SJCRH30 (cell line): ENCODE data around the gene ACTBL2. TPM values are rescaled to one million over a fixed set of nuclear protein-coding genes. Genes with fewer than 3 reads are reported as not detected.
A peak's percentile ranks its signal among the peaks of the same experiment; 100 is the strongest.
"Not testable (repeated sequence)": the region's sequence is repeated elsewhere in the genome, so short reads cannot be mapped to it uniquely, and the experiment has no call there.

Source experiments
- DNase-seq, 2 experiments: peaks; one replicate each; pipeline ENCODE4 v3.0.0-alpha.2; 2015 to 2020
- H3K27ac ChIP-seq: fragments of 250-450 bp; sonication (Bioruptor Pico); 2 replicates; pipeline ENCODE4 v1.5.1; 2020; ENCODE audit warnings: mild to moderate bottlenecking, moderate library complexity
- H3K27me3 ChIP-seq: fragments of 250-450 bp; sonication (Bioruptor Pico); 2 replicates; pipeline ENCODE4 v1.5.1; 2020; ENCODE audit warnings: mild to moderate bottlenecking, moderate library complexity
- H3K36me3 ChIP-seq: fragments of 250-450 bp; sonication (Bioruptor Pico); 2 replicates; pipeline ENCODE4 v1.5.1; 2020; ENCODE audit warnings: mild to moderate bottlenecking, moderate library complexity
- H3K4me1 ChIP-seq: fragments of 250-450 bp; sonication (Bioruptor Pico); 2 replicates; pipeline ENCODE4 v1.5.1; 2020; ENCODE audit warnings: mild to moderate bottlenecking, moderate library complexity
- H3K4me3 ChIP-seq: fragments of 250-450 bp; sonication (Bioruptor Pico); 2 replicates; pipeline ENCODE4 v1.5.1; 2020; ENCODE audit warnings: mild to moderate bottlenecking, moderate library complexity
- H3K9me3 ChIP-seq: fragments of 250-450 bp; sonication (Bioruptor Pico); replicated peaks from 2 replicates; pipeline ENCODE4 v1.5.1; 2020; ENCODE audit warnings: mild to moderate bottlenecking, moderate library complexity
- total RNA-seq: library from RNA; depleted of rRNA; stranded (reverse); fragments of >200 nt; shearing (Covaris generic); gene quantifications from 2 replicates; pipeline ENCODE4 v1.2.3, GENCODE V29; 2014; rRNA removed

The ACTBL2 gene
- total RNA-seq, result 0.05 TPM in 1 of 2 replicates, not detected in the other

GRCh38 chr5:57482671-57483106 lies at the start of gene ACTBL2:
Gene ACTBL2, minus strand, starts transcription at chr5:57482811. Its CDS starts 104 bp downstream, at chr5:57482707.
- H3K27ac ChIP-seq, result no peak within 1 kb of the TSS
- peaks cover 3% of the 10 kb centered on the region for H3K4me1 ChIP-seq
- H3K4me3 ChIP-seq, result no peak within 1 kb of the TSS
- DNase-seq, result no peak
- no peaks in the 10 kb centered on the region; the same call in 1 of the 2 replicates for H3K27me3 ChIP-seq
- H3K36me3 ChIP-seq, result no peaks in the 10 kb centered on the region
- H3K9me3 ChIP-seq, result no peaks in the 10 kb centered on the region

DNA sequence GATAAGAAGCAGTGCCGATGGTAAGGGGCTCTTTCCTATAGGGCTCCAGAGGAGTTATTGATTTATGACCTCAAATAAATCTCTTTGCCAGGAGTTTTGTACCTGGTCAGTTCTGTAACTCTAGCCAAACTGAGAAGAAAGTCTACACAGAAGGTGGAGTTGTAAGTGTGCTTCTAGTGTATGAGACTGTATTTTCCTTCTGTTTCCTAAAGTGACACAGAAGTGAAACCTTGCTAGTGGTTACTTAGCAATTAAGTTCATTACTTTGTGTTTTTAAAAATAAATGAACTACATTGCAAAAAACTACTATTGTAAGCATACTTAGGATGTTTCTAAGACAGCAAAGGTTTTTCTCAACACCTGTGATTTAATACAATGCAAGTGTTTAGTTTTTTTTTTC lies 48.7 kb upstream of the ACTBL2 start:
- Histone ChIP-seq H3K4me3 (no peak overlapping the region), H3K27ac (no peak overlapping the region), H3K4me1 (peaks cover 11% of the 10 kb centered on the region), H3K36me3 (no peaks in the 10 kb centered on the region), H3K9me3 (no peaks in the 10 kb centered on the region), H3K27me3 (no peaks in the 10 kb centered on the region)
- no peak for DNase-seq

DNA sequence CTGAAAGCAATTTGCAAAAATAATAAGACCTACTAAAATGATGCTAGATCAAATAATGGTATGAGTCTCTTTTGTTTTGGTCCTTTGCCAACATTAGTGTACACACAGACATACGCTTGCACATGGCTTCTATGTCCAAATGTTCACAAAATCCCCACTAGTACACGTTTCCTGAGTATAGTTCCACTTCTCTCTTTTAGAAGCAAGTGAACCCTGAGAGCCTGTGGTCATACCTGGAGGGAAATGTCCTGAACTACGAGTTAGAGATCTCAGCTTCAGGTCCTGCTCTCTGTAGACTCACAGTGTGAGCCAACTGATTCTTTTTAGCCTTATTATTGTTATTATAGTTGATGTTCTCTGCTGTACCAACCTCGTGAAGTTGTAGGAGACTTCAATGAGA lies 47.3 kb upstream of the ACTBL2 start:
- H3K36me3 ChIP-seq, result no peaks in the 10 kb centered on the region

GRCh38 chr5:57527870-57528269 lies 45.3 kb upstream of the ACTBL2 start:
- H3K4me3 ChIP-seq, result no peak overlapping the region
- DNase-seq, result no peak
- no peaks in the 10 kb centered on the region for H3K36me3 ChIP-seq

More for the DNA sequence above, 47.3 kb upstream of the ACTBL2 start:
- H3K4me1 ChIP-seq, result peaks cover 15% of the 10 kb centered on the region
- no peak overlapping the region for H3K27ac ChIP-seq
- no peaks in the 10 kb centered on the region for H3K27me3 ChIP-seq
- H3K9me3 ChIP-seq, result no peaks in the 10 kb centered on the region
- DNase-seq, result no peak
- no peak overlapping the region for H3K4me3 ChIP-seq

GRCh38 chr5:57524348-57525060 lies 41.9 kb upstream of the ACTBL2 start:
- peaks cover 9% of the 10 kb centered on the region for H3K4me1 ChIP-seq
- no peaks in the 10 kb centered on the region for H3K36me3 ChIP-seq
- H3K27ac ChIP-seq, result no peak overlapping the region
- H3K9me3 ChIP-seq, result no peaks in the 10 kb centered on the region
- DNase-seq, result peak in 1 of 2 experiments; percentile 36
- H3K27me3 ChIP-seq, result no peaks in the 10 kb centered on the region
- H3K4me3 ChIP-seq, result no peak overlapping the region

More at GRCh38 chr5:57527870-57528269, 45.3 kb upstream of the ACTBL2 start:
- Histone ChIP-seq H3K27ac (no peak overlapping the region), H3K27me3 (no peaks in the 10 kb centered on the region), H3K4me1 (peaks cover 13% of the 10 kb centered on the region), H3K9me3 (no peaks in the 10 kb centered on the region)

DNA sequence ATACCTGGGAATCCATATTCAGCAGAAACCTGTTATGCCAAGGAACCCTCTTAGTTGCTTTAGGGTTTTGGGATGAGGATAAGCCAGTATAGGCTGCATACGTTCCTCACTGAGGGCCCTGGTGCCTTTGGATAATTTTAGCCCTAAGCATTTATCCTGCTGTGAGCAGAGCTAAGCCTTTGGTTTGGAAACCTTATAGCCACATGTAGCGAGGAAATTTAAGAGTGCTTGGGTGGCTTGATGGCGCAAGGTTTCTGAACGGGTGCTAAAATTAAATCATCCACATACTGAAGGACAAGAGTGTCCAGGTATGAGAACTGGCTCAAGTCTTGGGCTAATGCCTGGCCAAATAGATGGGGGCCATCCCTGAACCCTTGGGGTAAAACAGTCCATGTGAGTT lies 39.9 kb upstream of the ACTBL2 start:
- not testable (repeated sequence) for H3K4me1 ChIP-seq, DNase-seq, H3K27ac ChIP-seq, H3K27me3 ChIP-seq, H3K4me3 ChIP-seq, H3K36me3 ChIP-seq, H3K9me3 ChIP-seq

GRCh38 chr5:57518415-57518814 lies 35.8 kb upstream of the ACTBL2 start:
- not testable (repeated sequence) for H3K9me3 ChIP-seq, H3K27me3 ChIP-seq, DNase-seq, H3K4me3 ChIP-seq, H3K4me1 ChIP-seq, H3K27ac ChIP-seq, H3K36me3 ChIP-seq

GRCh38 chr5:57517250-57517649 lies 34.6 kb upstream of the ACTBL2 start:
- Histone ChIP-seq H3K4me3 (no peak overlapping the region), H3K27me3 (0 out of 2 replicates have a peak, but pooled peaks cover 3% of the 10 kb centered on the region), H3K4me1 (no peaks in the 10 kb centered on the region), H3K9me3 (no peaks in the 10 kb centered on the region; the same call in 1 of the 2 replicates), H3K36me3 (no peaks in the 10 kb centered on the region), H3K27ac (no peak overlapping the region)
- DNase-seq, result no peak

DNA sequence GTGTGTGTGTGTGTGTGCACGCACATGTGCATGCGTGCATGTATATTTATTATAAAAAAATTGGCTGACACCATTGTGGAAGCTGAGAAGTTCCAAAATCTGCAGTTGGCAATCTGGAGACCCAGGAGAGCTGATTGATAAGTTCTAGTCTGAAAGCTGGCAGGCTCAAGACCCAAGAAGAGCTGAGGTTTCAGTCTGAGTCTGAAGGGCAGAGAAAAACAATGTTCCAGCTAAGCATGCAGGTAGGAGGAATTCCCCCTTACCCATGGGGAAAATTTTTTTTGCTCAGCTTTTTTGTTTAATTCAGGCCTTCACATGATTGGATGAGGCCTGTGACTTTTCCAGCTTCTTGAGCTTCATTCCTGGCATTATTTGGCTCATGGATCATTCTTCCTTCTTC lies 31.2 kb upstream of the ACTBL2 start:
- no peak overlapping the region for H3K27ac ChIP-seq
- no peaks in the 10 kb centered on the region for H3K9me3 ChIP-seq
- no peak overlapping the region for H3K4me3 ChIP-seq
- DNase-seq, result no peak
- 0 out of 2 replicates have a peak, but pooled peaks cover 3% of the 10 kb centered on the region for H3K27me3 ChIP-seq
- H3K36me3 ChIP-seq, result no peaks in the 10 kb centered on the region
- H3K4me1 ChIP-seq, result no peaks in the 10 kb centered on the region

GRCh38 chr5:57511321-57511720 lies 28.7 kb upstream of the ACTBL2 start:
- H3K4me3 ChIP-seq, result no peak overlapping the region
- H3K9me3 ChIP-seq, result no peaks in the 10 kb centered on the region
- H3K4me1 ChIP-seq, result no peaks in the 10 kb centered on the region
- H3K27me3 ChIP-seq, result 0 out of 2 replicates have a peak, but pooled peaks cover 3% of the 10 kb centered on the region
- DNase-seq, result no peak
- no peak overlapping the region for H3K27ac ChIP-seq
- H3K36me3 ChIP-seq, result no peaks in the 10 kb centered on the region

GRCh38 chr5:57509501-57510260 lies 27.1 kb upstream of the ACTBL2 start:
- no peak overlapping the region for H3K4me3 ChIP-seq
- no peaks in the 10 kb centered on the region for H3K9me3 ChIP-seq
- no peak overlapping the region for H3K27ac ChIP-seq
- DNase-seq, result no peak
- 0 out of 2 replicates have a peak, but pooled peaks cover 3% of the 10 kb centered on the region for H3K27me3 ChIP-seq
- no peaks in the 10 kb centered on the region for H3K36me3 ChIP-seq
- no peaks in the 10 kb centered on the region for H3K4me1 ChIP-seq

GRCh38 chr5:57508211-57508610 lies 25.6 kb upstream of the ACTBL2 start:
- Histone ChIP-seq H3K27me3 (no peaks in the 10 kb centered on the region), H3K4me1 (peaks cover 9% of the 10 kb centered on the region), H3K4me3 (no peak overlapping the region), H3K27ac (no peak overlapping the region), H3K9me3 (no peaks in the 10 kb centered on the region), H3K36me3 (no peaks in the 10 kb centered on the region)
- DNase-seq, result no peak

DNA sequence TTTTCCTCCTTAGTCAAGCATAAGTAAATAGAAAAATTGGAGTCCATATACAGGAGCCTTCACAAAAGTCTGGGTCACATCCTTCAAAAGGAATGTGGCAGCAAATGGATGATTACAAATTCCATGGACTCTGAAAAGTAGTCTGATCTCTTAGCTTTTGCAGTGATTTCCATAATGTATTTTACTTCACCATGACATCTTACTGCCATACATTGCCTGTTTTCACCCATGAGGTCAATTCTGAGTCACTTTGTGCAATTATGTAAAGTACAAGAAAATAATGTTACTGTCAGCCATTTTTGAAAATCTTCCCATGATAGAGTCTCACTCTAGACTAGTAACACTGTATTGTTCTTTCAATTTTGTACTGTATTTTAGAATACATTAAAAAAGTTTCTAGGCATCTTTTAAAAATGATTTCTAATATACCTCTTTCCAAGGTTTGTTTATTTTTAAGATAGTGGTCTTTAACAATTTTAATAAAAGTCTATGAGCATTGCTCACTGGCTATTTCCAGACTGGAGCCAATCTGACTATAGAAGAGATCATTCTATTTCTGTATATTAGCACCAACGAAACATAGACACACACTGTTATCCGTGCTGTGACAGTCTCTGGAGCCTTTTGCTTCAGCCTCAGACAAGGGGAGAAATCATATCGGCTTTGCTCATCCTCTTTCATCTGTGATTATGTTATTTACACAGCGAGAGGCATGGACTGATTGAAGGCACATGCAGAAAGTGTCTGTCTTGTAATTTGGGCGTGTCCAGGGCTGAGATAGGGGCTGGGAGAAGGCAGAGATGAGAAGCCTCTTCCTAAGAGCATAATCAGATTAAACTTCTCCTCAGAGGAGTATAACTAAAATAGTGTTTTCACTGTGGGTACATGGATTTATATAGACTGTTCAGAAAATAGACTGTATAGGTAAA lies 22.9 kb upstream of the ACTBL2 start:
- Histone ChIP-seq H3K4me3 (no peak overlapping the region), H3K36me3 (no peaks in the 10 kb centered on the region), H3K27me3 (no peaks in the 10 kb centered on the region), H3K4me1 (peaks cover 15% of the 10 kb centered on the region), H3K9me3 (no peaks in the 10 kb centered on the region), H3K27ac (no peak overlapping the region)
- DNase-seq, result no peak

DNA sequence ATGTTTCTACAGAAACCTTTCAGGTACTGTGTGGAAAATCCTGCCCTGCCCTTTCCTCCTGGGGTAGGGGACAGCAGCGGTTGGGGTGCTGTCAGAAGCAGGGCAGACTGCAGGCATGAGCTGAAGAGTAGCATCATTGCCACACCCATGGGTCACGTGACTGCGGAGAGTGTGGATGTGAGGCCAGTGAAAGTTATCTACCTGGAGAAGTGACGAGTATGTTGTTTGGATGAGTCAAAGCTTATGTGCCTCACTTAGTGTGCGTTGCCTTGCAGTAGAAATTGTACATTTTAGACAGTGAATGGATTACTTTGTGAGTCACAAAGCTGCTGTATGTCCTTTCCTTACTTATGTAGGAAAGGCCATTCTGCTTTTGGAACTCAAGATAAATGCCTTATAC lies 21.7 kb upstream of the ACTBL2 start:
- no peaks in the 10 kb centered on the region for H3K9me3 ChIP-seq
- no peaks in the 10 kb centered on the region for H3K27me3 ChIP-seq
- H3K27ac ChIP-seq, result no peak overlapping the region
- H3K4me1 ChIP-seq, result peaks cover 15% of the 10 kb centered on the region
- no peak for DNase-seq
- no peak overlapping the region for H3K4me3 ChIP-seq
- no peaks in the 10 kb centered on the region for H3K36me3 ChIP-seq
